Measurements from ENCODE around the gene TPCN2.

DNA sequence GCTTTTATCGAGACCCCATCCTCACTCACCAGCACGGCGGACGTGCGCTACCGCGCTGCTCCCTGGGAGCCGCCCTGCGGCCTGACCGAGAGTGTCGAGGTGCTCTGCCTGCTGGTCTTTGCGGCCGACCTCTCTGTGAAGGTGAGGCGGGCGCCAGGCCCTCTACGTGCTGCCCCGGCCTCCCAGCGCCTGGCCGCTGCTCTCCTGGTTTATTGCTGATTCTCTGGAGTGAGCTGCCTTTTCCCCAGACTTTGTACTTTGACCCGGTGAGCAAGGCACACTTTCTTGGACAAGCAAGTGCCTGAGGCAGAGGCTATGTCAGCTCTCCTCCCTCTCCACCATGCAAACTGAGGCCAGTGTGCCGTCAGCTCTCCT, 6.5 kb downstream of the TPCN2 start:
- TF ChIP-seq ISL1 (CRISPR knock-in tag; IDR thresholded peaks at IDR 0.05) (no peak), ZC3H10 (CRISPR knock-in tag; IDR thresholded peaks at IDR 0.05) (no peak), ARNTL (CRISPR knock-in tag; IDR thresholded peaks at IDR 0.05; ENCODE audit: borderline replicate concordance, low read depth) (no peak), SNAI2 (CRISPR knock-in tag; IDR thresholded peaks at IDR 0.05) (no peak), ESRRG (CRISPR knock-in tag; IDR thresholded peaks at IDR 0.05) (no peak)
- TF ChIP-seq, protein P1, sequence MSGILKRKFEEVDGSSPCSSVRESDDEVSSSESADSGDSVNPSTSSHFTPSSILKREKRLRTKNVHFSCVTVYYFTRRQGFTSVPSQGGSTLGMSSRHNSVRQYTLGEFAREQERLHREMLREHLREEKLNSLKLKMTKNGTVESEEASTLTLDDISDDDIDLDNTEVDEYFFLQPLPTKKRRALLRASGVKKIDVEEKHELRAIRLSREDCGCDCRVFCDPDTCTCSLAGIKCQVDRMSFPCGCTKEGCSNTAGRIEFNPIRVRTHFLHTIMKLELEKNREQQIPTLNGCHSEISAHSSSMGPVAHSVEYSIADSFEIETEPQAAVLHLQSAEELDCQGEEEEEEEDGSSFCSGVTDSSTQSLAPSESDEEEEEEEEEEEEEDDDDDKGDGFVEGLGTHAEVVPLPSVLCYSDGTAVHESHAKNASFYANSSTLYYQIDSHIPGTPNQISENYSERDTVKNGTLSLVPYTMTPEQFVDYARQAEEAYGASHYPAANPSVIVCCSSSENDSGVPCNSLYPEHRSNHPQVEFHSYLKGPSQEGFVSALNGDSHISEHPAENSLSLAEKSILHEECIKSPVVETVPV (CRISPR knock-in tag; IDR thresholded peaks at IDR 0.05): no peak
